ENCODE results near the gene ASCC1.

The ASCC1 gene

GRCh38 chr10:72081210-72081609 is 134.9 kb downstream of the ASCC1 start:
- no peak for DNase-seq (ENCODE audit: insufficient read length, low spot score)
- TF ChIP-seq CTCF (IDR thresholded peaks at IDR 0.05; ENCODE audit: insufficient read depth, missing control alignments): no peak
- FAIRE-seq: no peak

- no peak for FAIRE-seq
- no peak for TF ChIP-seq CTCF (IDR thresholded peaks at IDR 0.05; ENCODE audit: insufficient read depth, missing control alignments)
- DNase-seq (ENCODE audit: insufficient read length, low spot score): no peak
These were observed 135.8 kb downstream of the ASCC1 start for GRCh38 chr10:72080042-72080975.

- no peak for FAIRE-seq
- no peak for TF ChIP-seq CTCF (IDR thresholded peaks at IDR 0.05; ENCODE audit: insufficient read depth, missing control alignments)
- DNase-seq (ENCODE audit: insufficient read length, low spot score): no peak
These were observed 136.7 kb downstream of the ASCC1 start for GRCh38 chr10:72079356-72079755.

- no peak for DNase-seq (ENCODE audit: insufficient read length, low spot score)
- no peak for TF ChIP-seq CTCF (IDR thresholded peaks at IDR 0.05; ENCODE audit: insufficient read depth, missing control alignments)
- FAIRE-seq: no peak
These were observed 138.6 kb downstream of the ASCC1 start for GRCh38 chr10:72077275-72077990.

- TF ChIP-seq CTCF (IDR thresholded peaks at IDR 0.05; ENCODE audit: insufficient read depth, missing control alignments): no peak
- no peak for FAIRE-seq
- no peak for DNase-seq (ENCODE audit: insufficient read length, low spot score)
These were observed 139.3 kb downstream of the ASCC1 start for GRCh38 chr10:72076756-72077155.

- no peak for FAIRE-seq
- no peak for TF ChIP-seq CTCF (IDR thresholded peaks at IDR 0.05; ENCODE audit: insufficient read depth, missing control alignments)
- no peak for DNase-seq (ENCODE audit: insufficient read length, low spot score)
These were observed 140.5 kb downstream of the ASCC1 start for GRCh38 chr10:72075376-72076115.
